PFSK-1 (cell line): Measurements from ENCODE around the gene ENTPD1.

Experiments used
- POLR2AphosphoS5 ChIP-seq: IDR thresholded peaks from 2 replicates; pipeline ENCODE4 v1.6.1; 2012; ENCODE audit warnings: low read depth, mild to moderate bottlenecking, control low read depth, low read length, moderate library complexity
- SIN3A ChIP-seq: IDR thresholded peaks from 2 replicates; pipeline ENCODE4 v1.6.1; 2012; ENCODE audit warnings: mild to moderate bottlenecking, low read length, moderate library complexity, borderline replicate concordance; ENCODE audit not compliant: insufficient read depth
- TAF1 ChIP-seq: IDR thresholded peaks from 2 replicates; pipeline ENCODE4 v1.6.1; 2012; ENCODE audit warnings: low read length, control low read depth, borderline replicate concordance; ENCODE audit not compliant: insufficient read depth

GRCh38 chr10:95836610-95837355 lies 80.8 kb downstream of the ENTPD1 start:
- TF ChIP-seq POLR2AphosphoS5 (no peak), SIN3A (no peak), TAF1 (no peak)
